GM19328 (cell line): Measurements from ENCODE around the gene LTBP2.

Experiments used
- ATAC-seq: cut with Tn5 transposase; IDR thresholded peaks from one replicate; pipeline ENCODE4 v1.9.1; 2021; ENCODE audit warnings: mild to moderate bottlenecking, moderate library complexity; ENCODE audit not compliant: unreplicated experiment

The LTBP2 gene

GRCh38 chr14:74573421-74574089 is 38.5 kb downstream of the LTBP2 start:
- ATAC-seq = no peak

GRCh38 chr14:74572726-74573301 is 39.2 kb downstream of the LTBP2 start:
- ATAC-seq = no peak

GRCh38 chr14:74571901-74572725 is 39.9 kb downstream of the LTBP2 start:
- ATAC-seq = no peak

DNA sequence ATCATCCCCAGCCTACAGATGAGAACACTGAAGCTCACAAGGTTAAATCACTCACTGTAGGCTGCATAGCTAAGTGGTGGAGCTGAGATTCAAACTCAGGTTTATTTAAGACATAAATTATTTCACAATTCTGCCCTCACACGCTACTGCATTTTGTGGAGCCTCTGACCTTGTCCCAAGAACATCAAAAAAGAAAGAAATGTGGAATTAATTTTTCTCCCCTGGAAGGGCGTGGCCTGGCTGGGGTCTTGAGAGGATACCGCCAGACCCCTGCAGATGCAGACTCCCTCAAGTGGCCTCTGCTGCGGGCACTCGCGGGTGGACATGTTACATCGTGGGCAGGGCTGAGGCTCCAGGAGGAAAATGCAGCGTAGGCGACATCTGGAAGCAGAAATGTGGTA is 40.6 kb downstream of the LTBP2 start:
- no peak for ATAC-seq

- ATAC-seq = no peak
Measured at GRCh38 chr14:74570696-74571095, 41.3 kb downstream of the LTBP2 start.

DNA sequence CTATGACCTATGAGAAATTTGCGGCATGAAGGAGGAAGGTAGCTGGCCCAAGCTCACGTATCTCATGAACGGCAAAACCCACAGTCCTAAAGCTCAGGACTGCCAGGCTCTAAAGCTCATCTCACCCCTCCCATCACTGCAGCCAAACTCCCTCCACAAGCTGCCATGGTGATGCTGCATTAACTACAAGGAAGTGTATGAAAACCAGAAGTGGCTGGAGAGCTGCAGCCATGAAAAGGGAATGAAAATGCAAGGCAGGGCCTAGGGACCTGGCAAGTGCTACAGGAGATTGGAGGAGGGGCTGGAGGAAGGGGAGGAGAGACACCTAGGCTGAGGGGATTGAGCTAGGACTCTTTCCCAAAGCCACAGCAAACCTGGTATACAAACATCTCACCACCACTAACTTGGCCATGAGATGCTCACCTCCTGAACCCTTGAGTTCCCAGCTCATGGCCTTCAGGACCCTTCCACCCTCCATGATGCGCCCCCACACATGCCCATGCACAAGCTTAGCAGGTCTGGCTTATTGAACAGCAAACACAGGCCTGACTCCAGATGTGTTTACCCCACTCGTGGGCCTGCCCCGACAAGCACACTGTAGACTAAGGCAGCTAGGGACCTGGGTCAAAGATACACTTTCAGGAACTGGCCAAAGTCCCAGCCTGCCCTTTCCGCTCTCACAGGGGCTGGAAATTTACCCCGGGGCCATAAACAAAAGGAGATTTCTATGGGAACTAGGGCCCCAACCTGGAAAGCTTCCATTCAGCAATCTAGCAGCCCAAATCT is 42.0 kb downstream of the LTBP2 start:
- ATAC-seq = no peak

DNA sequence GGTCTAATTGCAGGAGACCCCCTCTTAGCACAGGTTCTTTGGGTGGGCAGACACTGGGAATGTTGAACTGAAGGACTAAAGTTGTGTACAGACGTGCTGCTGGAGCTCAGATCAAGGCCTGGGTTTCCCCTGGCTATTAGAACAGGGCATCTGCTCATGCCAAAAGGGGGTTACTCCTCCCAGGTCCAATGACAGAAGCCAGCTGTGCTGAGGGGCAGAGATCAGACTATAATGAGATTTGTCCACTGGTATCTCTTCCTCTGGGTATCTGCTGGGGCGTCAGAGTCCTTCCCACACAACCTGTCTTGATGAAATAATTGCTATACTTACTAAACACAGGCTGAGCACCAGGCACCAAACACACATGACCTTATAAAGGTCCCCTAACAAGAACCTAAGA is 42.6 kb downstream of the LTBP2 start:
- ATAC-seq = no peak

DNA sequence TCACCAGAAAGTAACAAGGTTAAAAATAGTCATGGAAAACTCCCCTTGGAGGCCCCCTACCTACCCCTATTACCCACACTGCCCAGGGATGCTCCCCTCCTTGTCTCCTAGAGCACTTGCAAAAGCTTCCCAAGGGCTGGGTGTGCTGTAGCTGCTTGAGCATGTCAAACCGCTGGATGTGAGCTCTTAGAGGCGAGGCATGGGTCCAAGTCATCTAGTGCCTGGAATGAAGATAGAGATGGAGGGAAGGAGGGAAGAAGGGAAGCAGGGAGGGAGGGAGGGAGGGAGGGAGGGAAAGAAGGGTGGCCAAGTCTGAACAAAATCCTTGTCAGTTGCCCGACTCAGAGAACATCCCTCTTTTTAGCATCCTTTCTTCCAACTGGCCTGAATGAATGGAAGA is 43.1 kb downstream of the LTBP2 start:
- ATAC-seq = no peak

GRCh38 chr14:74568380-74568649 is 43.7 kb downstream of the LTBP2 start:
- no peak for ATAC-seq

- ATAC-seq = no peak
Measured at GRCh38 chr14:74567646-74568379, 44.2 kb downstream of the LTBP2 start.

- no peak for ATAC-seq
Measured at GRCh38 chr14:74567219-74567618, 44.8 kb downstream of the LTBP2 start.

DNA sequence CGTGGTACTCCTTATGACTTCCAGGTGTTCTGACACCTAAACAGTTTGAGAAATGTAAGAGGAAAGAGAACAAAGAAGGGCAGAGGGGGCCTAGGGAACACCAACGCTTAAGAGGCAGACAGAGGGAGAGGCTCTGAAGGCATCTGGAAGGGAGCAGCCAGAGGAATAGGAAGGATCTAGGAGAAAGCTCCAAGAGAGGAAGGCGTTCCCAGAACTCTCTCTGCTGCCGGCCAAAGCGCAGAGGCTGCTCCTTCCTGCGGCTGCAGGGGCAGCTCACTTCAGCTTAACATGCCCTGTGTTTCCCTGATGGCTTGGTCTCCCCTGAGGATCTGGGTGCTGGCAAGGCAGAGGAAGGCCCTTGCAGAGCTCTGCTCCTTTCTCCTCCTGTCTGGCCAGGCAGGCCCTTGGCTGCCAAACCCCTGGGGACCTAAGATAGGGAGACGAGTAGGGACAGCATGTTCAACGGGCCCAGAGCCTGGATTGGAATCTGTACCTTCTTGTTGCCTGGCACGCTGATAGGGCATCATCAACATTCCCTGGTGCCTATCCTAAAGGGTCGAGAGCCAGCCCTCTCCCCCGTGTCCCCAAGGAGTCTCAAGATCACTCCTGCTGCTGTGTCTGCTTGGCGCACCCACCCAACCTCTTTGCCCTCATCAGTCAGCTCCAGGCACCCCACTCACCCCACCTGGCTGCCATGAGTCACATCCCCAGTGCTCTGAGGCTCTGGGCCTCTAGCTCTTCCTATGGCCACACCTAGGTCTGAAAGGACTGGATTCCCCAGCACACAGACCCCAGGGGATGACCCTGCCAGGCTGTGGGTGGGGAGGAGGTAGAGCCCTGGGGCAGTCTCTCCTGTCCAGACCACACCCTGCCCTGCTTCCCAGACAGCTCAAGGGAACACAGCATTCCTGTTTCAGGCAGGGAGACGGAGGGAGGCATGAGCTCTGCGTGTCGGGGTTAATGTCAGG is 45.6 kb downstream of the LTBP2 start:
- ATAC-seq = no peak

DNA sequence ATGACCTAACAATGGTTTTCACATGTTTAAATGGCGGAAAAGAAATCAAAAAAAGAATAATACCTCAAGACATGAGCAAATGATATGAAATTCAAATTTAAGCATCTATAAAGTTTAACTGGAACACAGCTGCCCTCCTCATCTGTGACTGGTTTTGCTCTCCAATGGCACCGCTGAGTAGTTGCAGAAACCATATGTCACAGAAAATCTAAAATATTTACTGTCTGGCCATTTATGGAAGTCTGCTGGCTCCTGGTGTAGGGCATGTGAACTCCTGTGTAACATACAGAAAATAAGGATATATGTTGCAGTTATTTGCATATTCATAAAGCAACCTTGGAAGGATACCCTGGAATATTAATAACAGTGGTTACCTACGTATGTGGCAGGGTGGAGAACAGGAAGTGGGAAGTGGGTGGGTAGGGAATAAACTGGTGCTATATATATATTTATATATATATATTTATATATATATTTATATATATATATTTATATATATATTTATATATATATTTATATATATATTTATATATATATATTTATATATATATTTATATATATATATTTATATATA is 48.4 kb downstream of the LTBP2 start:
- no peak for ATAC-seq

DNA sequence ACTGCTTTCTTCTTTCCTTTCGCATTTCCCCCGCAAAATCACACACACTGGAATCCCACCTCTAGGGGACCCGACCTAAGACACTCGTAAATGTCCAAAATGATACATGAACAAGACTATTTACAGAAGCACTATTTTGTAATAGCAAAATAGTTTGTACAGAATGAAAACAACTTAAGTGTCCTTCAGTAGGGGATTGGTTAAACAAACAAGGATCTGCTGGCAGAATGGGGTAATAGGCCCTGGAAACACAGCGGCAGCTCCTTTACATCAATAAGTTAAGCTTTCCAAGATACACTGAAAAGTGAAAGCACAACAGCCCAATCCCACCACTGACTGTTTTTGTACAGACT is 48.8 kb downstream of the LTBP2 start:
- no peak for ATAC-seq

- no peak for ATAC-seq
Measured at GRCh38 chr14:74562515-74563232, 49.4 kb downstream of the LTBP2 start.

DNA sequence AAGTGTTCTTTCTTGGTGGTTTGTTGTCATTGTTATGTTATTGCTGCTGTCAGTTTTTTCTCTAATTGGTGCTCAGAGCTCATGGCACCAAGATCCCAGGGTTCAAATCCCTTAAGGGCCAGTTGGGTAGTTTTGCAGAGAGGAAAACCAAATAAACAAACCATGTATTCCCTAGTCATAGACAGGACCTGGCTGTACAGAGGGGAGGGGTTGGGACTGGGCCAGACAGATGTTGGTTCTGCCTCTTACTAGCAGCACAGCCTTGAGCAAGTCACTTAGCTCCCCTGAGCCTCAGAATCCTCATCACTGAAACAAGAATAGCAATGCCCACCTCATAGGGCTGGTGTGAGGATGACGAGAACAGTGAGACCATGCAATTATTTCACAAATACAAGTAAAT is 53.4 kb downstream of the LTBP2 start:
- no peak for ATAC-seq

- no peak for ATAC-seq
Measured at GRCh38 chr14:74557691-74558090, 54.3 kb downstream of the LTBP2 start.

- ATAC-seq = no peak
Measured at GRCh38 chr14:74555476-74556050, 56.5 kb downstream of the LTBP2 start.
